Measurements from ENCODE around the gene CHI3L2.

GRCh38 chr1:111270771-111271463 is 43.4 kb downstream of the CHI3L2 start:
- TF ChIP-seq EP300 (IDR thresholded peaks at IDR 0.05; ENCODE audit: low read depth): no peak
- TF ChIP-seq, protein P1, sequence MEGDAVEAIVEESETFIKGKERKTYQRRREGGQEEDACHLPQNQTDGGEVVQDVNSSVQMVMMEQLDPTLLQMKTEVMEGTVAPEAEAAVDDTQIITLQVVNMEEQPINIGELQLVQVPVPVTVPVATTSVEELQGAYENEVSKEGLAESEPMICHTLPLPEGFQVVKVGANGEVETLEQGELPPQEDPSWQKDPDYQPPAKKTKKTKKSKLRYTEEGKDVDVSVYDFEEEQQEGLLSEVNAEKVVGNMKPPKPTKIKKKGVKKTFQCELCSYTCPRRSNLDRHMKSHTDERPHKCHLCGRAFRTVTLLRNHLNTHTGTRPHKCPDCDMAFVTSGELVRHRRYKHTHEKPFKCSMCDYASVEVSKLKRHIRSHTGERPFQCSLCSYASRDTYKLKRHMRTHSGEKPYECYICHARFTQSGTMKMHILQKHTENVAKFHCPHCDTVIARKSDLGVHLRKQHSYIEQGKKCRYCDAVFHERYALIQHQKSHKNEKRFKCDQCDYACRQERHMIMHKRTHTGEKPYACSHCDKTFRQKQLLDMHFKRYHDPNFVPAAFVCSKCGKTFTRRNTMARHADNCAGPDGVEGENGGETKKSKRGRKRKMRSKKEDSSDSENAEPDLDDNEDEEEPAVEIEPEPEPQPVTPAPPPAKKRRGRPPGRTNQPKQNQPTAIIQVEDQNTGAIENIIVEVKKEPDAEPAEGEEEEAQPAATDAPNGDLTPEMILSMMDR (IDR thresholded peaks at IDR 0.05): no peak
